IPS DF 4.7 (cell line): ENCODE measurements around the gene MAEL.
A peak's percentile ranks its signal among the peaks of the same experiment; 100 is the strongest.

Experiments used
- DNase-seq: peaks from one replicate; pipeline ENCODE4 v3.0.0-alpha.2; 2013; ENCODE audit warnings: low spot score; ENCODE audit errors: extremely low read depth

Gene MAEL

DNA sequence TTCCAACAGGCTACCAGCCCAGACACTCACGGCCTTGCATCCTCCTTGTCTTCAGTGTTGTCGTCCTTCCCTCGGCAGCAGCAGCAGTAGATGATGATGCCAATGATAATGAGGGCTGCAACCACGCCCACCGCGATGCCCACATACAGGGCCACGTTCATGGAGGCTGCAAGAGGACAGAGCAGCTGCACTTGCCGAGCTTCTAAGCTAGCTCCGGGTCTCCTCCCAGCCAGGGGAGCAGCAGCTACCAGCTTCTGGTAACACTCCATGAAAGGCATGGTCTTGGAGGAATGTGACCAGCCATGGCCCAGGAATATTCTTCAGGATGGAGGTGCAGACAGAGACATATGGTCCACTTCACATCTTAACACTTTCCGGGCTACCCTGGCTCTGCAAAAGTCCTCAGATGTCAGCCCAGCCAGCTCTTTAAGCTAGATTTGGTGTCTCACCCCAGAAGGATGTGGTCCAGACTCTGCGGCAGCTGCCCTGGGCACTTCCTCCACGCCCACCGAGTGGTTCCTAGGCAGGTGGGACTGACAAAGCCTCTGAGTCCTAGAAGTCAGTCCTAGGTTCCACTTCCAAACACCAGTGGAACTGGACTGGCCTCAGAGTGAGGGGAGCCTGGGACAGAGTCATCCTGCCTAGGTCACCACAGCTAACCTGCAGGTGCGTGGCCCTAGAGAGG is 66.0 kb downstream of the MAEL start:
- DNase-seq = no peak

GRCh38 chr1:167056529-167057231 is 67.6 kb downstream of the MAEL start:
- DNase-seq = no peak

DNA sequence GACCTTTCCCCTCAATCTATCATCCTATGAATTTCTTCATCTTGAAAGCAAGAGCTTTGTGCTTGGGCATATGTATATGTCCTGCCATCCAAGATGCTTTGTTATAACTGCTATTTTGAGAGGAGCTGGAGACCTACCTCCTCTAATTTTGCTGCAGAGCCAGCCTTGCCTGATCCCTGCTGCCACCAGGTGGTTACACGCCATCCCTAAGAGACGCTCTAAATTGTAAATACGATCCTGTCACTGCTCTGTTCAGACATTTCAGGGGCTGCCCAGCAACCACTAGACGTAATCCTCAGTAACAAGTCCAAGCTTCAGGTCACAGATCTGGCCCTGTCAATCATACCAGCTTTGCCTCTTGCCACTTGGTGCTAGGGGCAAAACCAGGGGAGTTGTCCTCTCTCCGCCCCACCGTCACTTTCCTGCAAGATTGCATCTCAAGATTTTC is 68.2 kb downstream of the MAEL start:
- DNase-seq = no peak

- peak; percentile 86 for DNase-seq
Measured at GRCh38 chr1:167059045-167059808, 70.1 kb downstream of the MAEL start.

DNA sequence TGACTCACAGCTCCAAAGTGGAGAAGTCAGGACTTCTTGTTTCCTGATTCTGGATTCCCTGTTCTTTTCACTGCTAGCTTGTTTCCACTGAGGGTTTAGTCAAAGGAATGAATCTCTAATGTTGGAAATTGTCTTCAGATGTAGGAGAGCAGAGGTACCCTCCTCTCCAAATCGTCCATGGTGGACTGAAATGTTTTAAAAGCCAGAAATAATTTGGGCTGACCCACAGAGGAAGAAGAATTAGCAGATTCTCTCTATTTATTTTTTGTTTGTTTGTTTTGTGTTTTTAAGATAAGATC is 70.7 kb downstream of the MAEL start:
- DNase-seq = no peak

DNA sequence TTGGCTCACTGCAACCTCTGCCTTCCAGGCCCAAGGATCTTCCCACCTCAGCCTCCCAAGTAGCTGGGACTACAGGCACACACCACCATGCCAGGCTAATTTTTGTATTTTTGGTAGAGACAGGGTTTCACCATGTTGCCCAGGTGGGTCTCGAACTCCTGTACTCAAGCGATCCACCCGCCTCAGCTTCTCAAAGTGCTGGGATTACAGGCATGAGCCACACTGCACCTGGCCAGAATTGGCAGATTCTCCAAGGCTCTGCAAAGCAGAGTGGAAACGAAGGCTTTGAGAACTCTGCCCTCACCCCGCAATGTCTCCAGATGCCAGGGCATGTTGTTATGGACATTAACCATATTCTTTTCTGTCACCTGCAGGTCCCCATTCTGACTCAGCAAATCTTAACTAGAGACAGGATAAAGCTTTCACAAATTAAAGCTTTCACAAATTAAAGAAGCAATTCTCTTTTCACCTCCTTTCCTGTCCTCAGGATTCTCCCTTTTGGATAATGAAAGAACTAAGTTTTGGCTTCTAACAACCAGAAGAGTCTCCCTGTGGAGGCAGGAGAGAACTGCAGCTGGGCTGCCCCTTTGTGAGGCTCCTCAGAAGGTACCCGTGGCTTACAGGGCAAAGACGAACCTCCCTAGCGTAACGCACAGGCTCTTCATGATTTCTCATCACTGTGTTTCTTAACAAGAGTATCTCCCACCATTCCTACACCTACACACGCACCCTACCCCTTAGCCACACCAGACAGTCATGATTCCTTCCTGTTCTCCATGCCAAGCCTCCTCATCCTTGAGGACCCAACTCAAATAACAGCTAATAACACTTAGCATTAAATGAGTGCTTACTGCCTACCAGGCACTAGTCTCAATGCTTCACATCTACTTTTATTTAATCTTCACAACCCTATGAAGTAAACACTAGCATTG is 71.3 kb downstream of the MAEL start:
- DNase-seq = no peak

DNA sequence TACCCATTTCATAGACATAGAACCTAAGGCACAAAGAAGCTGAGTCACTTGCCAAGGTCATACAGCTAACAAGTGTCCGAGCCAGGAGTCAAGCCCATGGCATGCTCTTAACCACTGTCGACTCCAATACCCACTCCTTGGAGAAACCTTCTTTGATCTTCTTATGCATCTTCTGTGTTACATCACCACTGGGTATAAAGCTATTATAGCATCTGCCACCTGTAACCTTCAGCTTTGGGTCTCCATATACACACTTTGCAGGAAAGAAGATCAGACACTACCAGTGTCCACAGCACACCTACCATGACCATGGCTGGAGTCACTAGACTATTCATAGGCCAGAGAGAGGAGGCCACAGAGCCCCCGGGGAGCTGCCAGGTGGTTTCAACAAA is 72.0 kb downstream of the MAEL start:
- DNase-seq = no peak

- DNase-seq = no peak
Measured at GRCh38 chr1:167064621-167065020, 75.5 kb downstream of the MAEL start.

DNA sequence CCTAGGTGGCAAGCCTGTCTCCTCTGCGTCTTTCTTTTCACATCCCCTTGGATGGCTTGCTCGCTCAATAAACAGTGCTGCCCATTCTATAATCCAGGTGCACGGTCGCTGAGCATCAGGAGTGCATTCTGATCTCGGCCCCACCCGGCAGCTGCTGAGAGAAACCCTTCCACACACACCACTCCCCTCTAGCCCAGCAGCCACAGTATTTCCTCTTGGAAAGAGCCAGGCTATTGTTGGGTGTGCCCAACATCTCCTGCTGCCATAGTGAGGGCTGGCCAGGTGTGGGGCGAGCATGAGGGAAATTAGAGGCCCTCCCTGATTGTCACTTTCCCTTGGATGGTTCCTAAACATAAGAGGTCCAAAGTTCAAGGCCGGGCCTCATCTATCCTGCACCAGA is 76.4 kb downstream of the MAEL start:
- no peak for DNase-seq

GRCh38 chr1:167066333-167067122 is 77.4 kb downstream of the MAEL start:
- DNase-seq = no peak

DNA sequence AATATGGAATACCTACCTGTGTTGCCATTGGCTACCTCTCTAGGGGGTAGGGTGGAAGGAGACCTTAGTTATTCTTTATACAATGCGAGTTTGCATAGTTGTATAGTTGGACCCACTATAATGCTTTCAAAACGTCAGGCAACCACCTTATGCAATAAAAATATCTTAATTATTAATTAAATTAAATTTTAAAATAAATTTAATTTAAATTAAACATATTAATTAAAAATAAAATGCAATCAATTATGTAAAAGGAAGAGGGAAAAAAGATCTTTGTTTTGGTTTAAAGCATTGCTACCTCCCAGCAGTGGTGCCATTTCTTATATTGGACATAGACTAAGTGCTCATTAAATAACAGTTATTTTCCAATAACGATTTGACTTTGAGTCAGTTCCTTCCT is 78.8 kb downstream of the MAEL start:
- DNase-seq = no peak

GRCh38 chr1:167068761-167069160 is 79.7 kb downstream of the MAEL start:
- DNase-seq = no peak

- DNase-seq = no peak
Measured at GRCh38 chr1:167071286-167071685, 82.2 kb downstream of the MAEL start.
